Bronchial epithelial cell (primary cell): Measurements from ENCODE around the gene MXRA5. TPM values are rescaled to one million over a fixed set of nuclear protein-coding genes. Genes with fewer than 3 reads are reported as not detected.
"Not testable (repeated sequence)": the region's sequence is repeated elsewhere in the genome, so short reads cannot be mapped to it uniquely, and the experiment has no call there.

ENCODE experiments used
- DNase-seq: peaks from one replicate; pipeline ENCODE4 v3.0.0-alpha.2; 2010; ENCODE audit warnings: low read depth
- FAIRE-seq: peaks from 2 replicates; lab custom pipeline; 2011; peaks lifted over from hg19 to GRCh38; lab: Jason Lieb, UNC
- H3K27me3 ChIP-seq: 2 replicates; pipeline ENCODE4 v1.5.1; 2011; ENCODE audit warnings: low read length; ENCODE audit not compliant: control insufficient read depth, insufficient read depth
- H3K36me3 ChIP-seq: 2 replicates; pipeline ENCODE4 v1.5.1; 2011; ENCODE audit warnings: low read length; ENCODE audit not compliant: control insufficient read depth, insufficient read depth
- H3K4me3 ChIP-seq: 2 replicates; pipeline ENCODE4 v1.5.1; 2011; ENCODE audit warnings: mild to moderate bottlenecking, low read depth, low read length, control low read depth
- CTCF ChIP-seq: IDR thresholded peaks from 2 replicates; pipeline ENCODE4 v1.5.1; 2011; ENCODE audit warnings: mild to moderate bottlenecking, moderate library complexity, low read length, control low read depth, inconsistent platforms; ENCODE audit not compliant: insufficient read depth, severe bottlenecking
- total RNA-seq: library from RNA; depleted of rRNA; stranded (reverse); fragments of >200 nt; gene quantifications from 2 replicates; pipeline ENCODE4 v1.2.1, GENCODE V29; 2014

MXRA5 gene
- total RNA-seq, 1 donor from 2014 or later = 0.53 TPM

GRCh38 chrX:3351276-3351675 lies 4.8 kb upstream of the MXRA5 start:
- H3K36me3 ChIP-seq = no peaks in the 10 kb centered on the region
- FAIRE-seq (no peak), DNase-seq (no peak)
- no peaks in the 10 kb centered on the region for H3K27me3 ChIP-seq
- H3K4me3 ChIP-seq = no peak overlapping the region
- no peak for TF ChIP-seq CTCF

GRCh38 chrX:3348191-3348590 lies 1.7 kb upstream of the MXRA5 start:
- H3K36me3 ChIP-seq = no peaks in the 10 kb centered on the region
- no peak for TF ChIP-seq CTCF
- H3K4me3 ChIP-seq = no peak overlapping the region
- no peaks in the 10 kb centered on the region for H3K27me3 ChIP-seq
- no peak for FAIRE-seq
- peak; percentile 49 for DNase-seq

GRCh38 chrX:3345281-3346191 lies 916 bp downstream of the MXRA5 start:
- DNase-seq (peak; percentile 35), FAIRE-seq (no peak)
- H3K36me3 ChIP-seq = no peaks in the 10 kb centered on the region
- no peaks in the 10 kb centered on the region for H3K27me3 ChIP-seq
- TF ChIP-seq CTCF = no peak
- peak overlapping the region; percentile 44 for H3K4me3 ChIP-seq

- peak; percentile 28 for FAIRE-seq
- H3K36me3 ChIP-seq = not testable (repeated sequence)
Measured at GRCh38 chrX:3343569-3343968, 2.9 kb downstream of the MXRA5 start.

GRCh38 chrX:3340016-3340415 lies 6.4 kb downstream of the MXRA5 start:
- no peak for DNase-seq
- H3K36me3 ChIP-seq = no peaks in the 10 kb centered on the region
- TF ChIP-seq CTCF = no peak
- no peak overlapping the region for H3K4me3 ChIP-seq
- FAIRE-seq = no peak
- no peaks in the 10 kb centered on the region for H3K27me3 ChIP-seq

More at GRCh38 chrX:3343569-3343968, 2.9 kb downstream of the MXRA5 start:
- DNase-seq, H3K4me3 ChIP-seq, H3K27me3 ChIP-seq: not testable (repeated sequence)

- Histone ChIP-seq H3K4me3 (no peak overlapping the region), H3K27me3 (no peaks in the 10 kb centered on the region), H3K36me3 (no peaks in the 10 kb centered on the region)
- DNase-seq (no peak), FAIRE-seq (no peak)
- no peak for TF ChIP-seq CTCF
Measured at GRCh38 chrX:3326681-3327080, 19.8 kb downstream of the MXRA5 start.
